Uterus (tissue), 2 donors: ENCODE data around the gene C4A.
"Not testable (repeated sequence)": the region's sequence is repeated elsewhere in the genome, so short reads cannot be mapped to it uniquely, and the experiment has no call there.

Source experiments
- POLR2A ChIP-seq, 2 donors: fragments of 450-650 bp; IDR thresholded peaks; one replicate each; pipeline ENCODE4 v1.6.1; 2016; ENCODE audit warnings: antibody characterized with exemption in 2 of 2, mild to moderate bottlenecking in 1 of 2, moderate library complexity in 1 of 2
- TF ChIP-seq, protein P1 (sequence below), 4 experiments: fragments of 200-600 bp in 2 of 4; fragments of 450-650 bp in 2 of 4; sonication (generic) in 2 of 4; IDR thresholded peaks; one replicate each; pipeline ENCODE4 v1.5.1; 2016 to 2019; ENCODE audit warnings: antibody characterized with exemption in 4 of 4, mild to moderate bottlenecking in 2 of 4, moderate library complexity in 1 of 4

- TF ChIP-seq, protein P1, sequence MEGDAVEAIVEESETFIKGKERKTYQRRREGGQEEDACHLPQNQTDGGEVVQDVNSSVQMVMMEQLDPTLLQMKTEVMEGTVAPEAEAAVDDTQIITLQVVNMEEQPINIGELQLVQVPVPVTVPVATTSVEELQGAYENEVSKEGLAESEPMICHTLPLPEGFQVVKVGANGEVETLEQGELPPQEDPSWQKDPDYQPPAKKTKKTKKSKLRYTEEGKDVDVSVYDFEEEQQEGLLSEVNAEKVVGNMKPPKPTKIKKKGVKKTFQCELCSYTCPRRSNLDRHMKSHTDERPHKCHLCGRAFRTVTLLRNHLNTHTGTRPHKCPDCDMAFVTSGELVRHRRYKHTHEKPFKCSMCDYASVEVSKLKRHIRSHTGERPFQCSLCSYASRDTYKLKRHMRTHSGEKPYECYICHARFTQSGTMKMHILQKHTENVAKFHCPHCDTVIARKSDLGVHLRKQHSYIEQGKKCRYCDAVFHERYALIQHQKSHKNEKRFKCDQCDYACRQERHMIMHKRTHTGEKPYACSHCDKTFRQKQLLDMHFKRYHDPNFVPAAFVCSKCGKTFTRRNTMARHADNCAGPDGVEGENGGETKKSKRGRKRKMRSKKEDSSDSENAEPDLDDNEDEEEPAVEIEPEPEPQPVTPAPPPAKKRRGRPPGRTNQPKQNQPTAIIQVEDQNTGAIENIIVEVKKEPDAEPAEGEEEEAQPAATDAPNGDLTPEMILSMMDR (IDR thresholded peaks at IDR 0.05), result not testable (repeated sequence)
- not testable (repeated sequence) for TF ChIP-seq POLR2A (IDR thresholded peaks at IDR 0.05)
Measured at GRCh38 chr6:31932137-31932536, 49.7 kb upstream of the C4A start.
